Karpas-422 (cell line): Measurements from ENCODE around the gene ACBD4. TPM values are rescaled to one million over a fixed set of nuclear protein-coding genes. Genes with fewer than 3 reads are reported as not detected.

Experiments used
- DNase-seq: peaks from one replicate; pipeline ENCODE4 v3.0.0-alpha.2; 2015
- H2AFZ ChIP-seq: fragments of 200-600 bp; sonication (generic); 2 replicates; pipeline ENCODE4 v1.6.1; 2014; ENCODE audit warnings: antibody characterized with exemption, low read length, mixed read lengths
- H3K27ac ChIP-seq: fragments of 200-600 bp; sonication (generic); 2 replicates; pipeline ENCODE4 v1.5.1; 2014; ENCODE audit warnings: mild to moderate bottlenecking, low read length, moderate library complexity
- H3K27me3 ChIP-seq: fragments of 200-600 bp; sonication (generic); 2 replicates; pipeline ENCODE4 v1.6.1; 2014; ENCODE audit warnings: low read length, mixed read lengths
- H3K36me3 ChIP-seq: fragments of 200-600 bp; sonication (generic); 2 replicates; pipeline ENCODE4 v1.6.1; 2014; ENCODE audit warnings: low read length, mixed read lengths; ENCODE audit not compliant: insufficient read depth
- H3K4me1 ChIP-seq: fragments of 200-600 bp; sonication (generic); 2 replicates; pipeline ENCODE4 v1.6.1; 2014; ENCODE audit warnings: mild to moderate bottlenecking, low read length, mixed read lengths
- H3K4me2 ChIP-seq: fragments of 200-600 bp; sonication (generic); 2 replicates; pipeline ENCODE4 v1.6.1; 2014; ENCODE audit warnings: low read length, low read depth, mild to moderate bottlenecking; ENCODE audit not compliant: poor library complexity, severe bottlenecking
- H3K4me3 ChIP-seq: fragments of 200-600 bp; sonication (generic); 2 replicates; pipeline ENCODE4 v1.5.1; 2014; ENCODE audit warnings: mild to moderate bottlenecking, antibody characterized with exemption, low read length, mixed read lengths
- H3K79me2 ChIP-seq: fragments of 200-600 bp; sonication (generic); 2 replicates; pipeline ENCODE4 v1.6.1; 2014; ENCODE audit warnings: mild to moderate bottlenecking, low read length, mixed read lengths
- H3K9ac ChIP-seq: fragments of 200-600 bp; sonication (generic); 2 replicates; pipeline ENCODE4 v1.6.0; 2014; ENCODE audit warnings: low read length
- H3K9me2 ChIP-seq: fragments of 200-600 bp; sonication (generic), shearing (Covaris generic); replicated peaks from 2 replicates; pipeline ENCODE4 v1.6.0; 2014; ENCODE audit warnings: mild to moderate bottlenecking, low read length, moderate library complexity; ENCODE audit not compliant: insufficient read depth
- H3K9me3 ChIP-seq: fragments of 300-700, 200-600 bp; sonication (generic); 2 replicates; pipeline ENCODE4 v1.6.1; 2014; ENCODE audit warnings: low read length, mixed read lengths
- H4K20me1 ChIP-seq: fragments of 200-600 bp; sonication (generic); 2 replicates; pipeline ENCODE4 v1.6.1; 2014; ENCODE audit warnings: mild to moderate bottlenecking, antibody characterized with exemption, low read length, low read depth; ENCODE audit not compliant: insufficient read depth
- total RNA-seq: library from RNA; depleted of rRNA; stranded (reverse); fragments of >200 nt; shearing (Covaris generic); gene quantifications from 2 replicates; pipeline ENCODE4 v1.2.3, GENCODE V29; 2014; ENCODE audit warnings: low replicate concordance

ACBD4 gene
- total RNA-seq, 1 experiment from 2014 or later = 13.4 TPM

DNA sequence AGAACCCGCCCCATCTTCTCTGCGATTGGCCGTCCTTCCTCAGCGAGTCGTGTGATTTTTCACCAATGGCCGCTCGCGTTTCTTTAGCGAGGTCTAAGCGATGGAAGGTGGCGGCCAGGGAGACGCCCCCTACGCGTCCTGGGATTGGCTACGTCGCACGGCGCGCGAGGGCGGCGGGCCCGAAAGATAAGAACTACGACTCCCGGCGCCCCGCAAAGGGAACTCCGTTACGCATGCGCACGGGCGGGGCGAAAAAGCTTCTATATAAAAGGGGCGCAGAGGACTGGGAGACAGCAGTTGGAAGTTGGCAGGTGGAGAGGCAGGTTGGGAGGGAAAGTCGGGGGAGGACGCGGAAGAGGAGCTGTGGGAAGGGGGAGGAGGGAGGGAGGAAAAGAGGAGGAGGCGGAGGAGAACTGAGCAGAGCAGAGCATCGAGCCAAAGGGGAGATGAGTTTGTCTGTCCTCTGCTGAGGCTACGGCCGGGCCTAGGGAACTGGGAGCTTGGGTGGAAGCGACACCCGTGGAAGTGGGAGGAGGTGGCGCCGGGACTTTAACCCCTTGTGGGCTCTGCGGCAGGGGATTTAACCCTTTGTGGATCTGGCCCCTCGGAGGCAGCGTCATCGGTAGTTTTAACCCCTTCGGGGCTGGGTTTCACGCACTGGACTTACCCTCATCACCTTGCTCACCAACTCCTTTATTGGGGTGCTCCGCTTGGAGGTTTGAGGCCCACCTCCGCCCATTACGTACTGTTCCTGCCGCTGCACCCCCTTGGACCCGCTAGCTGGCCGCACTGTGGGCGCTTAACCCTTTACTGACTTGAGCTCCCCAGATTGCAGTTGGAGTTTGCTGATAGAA, 12.9 kb downstream of the ACBD4 start, which contains the start of gene HEXIM1:
TSS of gene HEXIM1 (plus strand) at position 293 of the 854 bp plus-strand sequence. CDS start 716 bp downstream, outside the sequence.
- peaks cover 28% of the 10 kb centered on the region; the same call in 1 of the 2 replicates for H4K20me1 ChIP-seq
- H3K36me3 ChIP-seq = no peaks in the 10 kb centered on the region
- no peaks in the 10 kb centered on the region for H3K9me3 ChIP-seq
- H3K9me2 ChIP-seq = no peaks in the 10 kb centered on the region
- H3K27me3 ChIP-seq = no peaks in the 10 kb centered on the region
- no peaks in the 10 kb centered on the region for H3K79me2 ChIP-seq
- H3K4me3 ChIP-seq = peak within 1 kb of the TSS; percentile 75
- peak within 1 kb of the TSS; percentile 73 for H2AFZ ChIP-seq
- peak within 1 kb of the TSS; percentile 93 for H3K27ac ChIP-seq
- peak within 1 kb of the TSS; percentile 81 for H3K9ac ChIP-seq
- DNase-seq = peak; percentile 100
- H3K4me2 ChIP-seq = peak within 1 kb of the TSS; percentile 92
- peaks cover 42% of the 10 kb centered on the region for H3K4me1 ChIP-seq

DNA sequence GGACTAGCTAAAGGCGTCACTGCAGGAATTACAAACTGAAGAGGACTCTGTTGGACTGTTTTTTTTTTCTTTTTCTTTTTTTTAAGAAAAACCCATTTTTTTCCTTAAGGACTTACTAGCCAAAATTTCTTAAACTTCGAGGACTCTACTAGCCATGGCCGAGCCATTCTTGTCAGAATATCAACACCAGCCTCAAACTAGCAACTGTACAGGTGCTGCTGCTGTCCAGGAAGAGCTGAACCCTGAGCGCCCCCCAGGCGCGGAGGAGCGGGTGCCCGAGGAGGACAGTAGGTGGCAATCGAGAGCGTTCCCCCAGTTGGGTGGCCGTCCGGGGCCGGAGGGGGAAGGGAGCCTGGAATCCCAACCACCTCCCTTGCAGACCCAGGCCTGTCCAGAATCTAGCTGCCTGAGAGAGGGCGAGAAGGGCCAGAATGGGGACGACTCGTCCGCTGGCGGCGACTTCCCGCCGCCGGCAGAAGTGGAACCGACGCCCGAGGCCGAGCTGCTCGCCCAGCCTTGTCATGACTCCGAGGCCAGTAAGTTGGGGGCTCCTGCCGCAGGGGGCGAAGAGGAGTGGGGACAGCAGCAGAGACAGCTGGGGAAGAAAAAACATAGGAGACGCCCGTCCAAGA, 13.7 kb downstream of the ACBD4 start:
- Histone ChIP-seq H2AFZ (no peak overlapping the region), H3K79me2 (no peaks in the 10 kb centered on the region), H3K27ac (no peak overlapping the region), H3K27me3 (no peaks in the 10 kb centered on the region), H3K4me1 (peaks cover 42% of the 10 kb centered on the region), H3K4me3 (peak overlapping the region; percentile 71), H3K4me2 (peak overlapping the region; percentile 92), H3K36me3 (no peaks in the 10 kb centered on the region), H3K9ac (peak overlapping the region; percentile 68), H3K9me2 (no peaks in the 10 kb centered on the region), H4K20me1 (peaks cover 28% of the 10 kb centered on the region; the same call in 1 of the 2 replicates), H3K9me3 (no peaks in the 10 kb centered on the region)
- DNase-seq = peak; percentile 85

DNA sequence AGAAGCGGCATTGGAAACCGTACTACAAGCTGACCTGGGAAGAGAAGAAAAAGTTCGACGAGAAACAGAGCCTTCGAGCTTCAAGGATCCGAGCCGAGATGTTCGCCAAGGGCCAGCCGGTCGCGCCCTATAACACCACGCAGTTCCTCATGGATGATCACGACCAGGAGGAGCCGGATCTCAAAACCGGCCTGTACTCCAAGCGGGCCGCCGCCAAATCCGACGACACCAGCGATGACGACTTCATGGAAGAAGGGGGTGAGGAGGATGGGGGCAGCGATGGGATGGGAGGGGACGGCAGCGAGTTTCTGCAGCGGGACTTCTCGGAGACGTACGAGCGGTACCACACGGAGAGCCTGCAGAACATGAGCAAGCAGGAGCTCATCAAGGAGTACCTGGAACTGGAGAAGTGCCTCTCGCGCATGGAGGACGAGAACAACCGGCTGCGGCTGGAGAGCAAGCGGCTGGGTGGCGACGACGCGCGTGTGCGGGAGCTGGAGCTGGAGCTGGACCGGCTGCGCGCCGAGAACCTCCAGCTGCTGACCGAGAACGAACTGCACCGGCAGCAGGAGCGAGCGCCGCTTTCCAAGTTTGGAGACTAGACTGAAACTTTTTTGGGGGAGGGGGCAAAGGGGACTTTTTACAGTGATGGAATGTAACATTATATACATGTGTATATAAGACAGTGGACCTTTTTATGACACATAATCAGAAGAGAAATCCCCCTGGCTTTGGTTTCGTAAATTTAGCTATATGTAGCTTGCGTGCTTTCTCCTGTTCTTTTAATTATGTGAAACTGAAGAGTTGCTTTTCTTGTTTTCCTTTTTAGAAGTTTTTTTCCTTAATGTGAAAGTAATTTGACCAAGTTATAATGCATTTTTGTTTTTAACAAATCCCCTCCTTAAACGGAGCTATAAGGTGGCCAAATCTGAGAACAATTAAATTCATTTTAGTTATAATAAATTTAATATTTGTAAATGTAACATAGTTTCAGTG, 14.5 kb downstream of the ACBD4 start:
- Histone ChIP-seq H3K27me3 (no peaks in the 10 kb centered on the region), H3K79me2 (no peaks in the 10 kb centered on the region), H3K36me3 (no peaks in the 10 kb centered on the region), H3K9me2 (no peaks in the 10 kb centered on the region), H4K20me1 (peaks cover 28% of the 10 kb centered on the region; the same call in 1 of the 2 replicates), H3K4me2 (peak overlapping the region; percentile 92), H3K4me3 (peak overlapping the region; percentile 71), H3K27ac (no peak overlapping the region), H2AFZ (no peak overlapping the region), H3K9me3 (no peaks in the 10 kb centered on the region), H3K4me1 (peaks cover 42% of the 10 kb centered on the region), H3K9ac (peak overlapping the region; percentile 68)
- peak; percentile 58 for DNase-seq

DNA sequence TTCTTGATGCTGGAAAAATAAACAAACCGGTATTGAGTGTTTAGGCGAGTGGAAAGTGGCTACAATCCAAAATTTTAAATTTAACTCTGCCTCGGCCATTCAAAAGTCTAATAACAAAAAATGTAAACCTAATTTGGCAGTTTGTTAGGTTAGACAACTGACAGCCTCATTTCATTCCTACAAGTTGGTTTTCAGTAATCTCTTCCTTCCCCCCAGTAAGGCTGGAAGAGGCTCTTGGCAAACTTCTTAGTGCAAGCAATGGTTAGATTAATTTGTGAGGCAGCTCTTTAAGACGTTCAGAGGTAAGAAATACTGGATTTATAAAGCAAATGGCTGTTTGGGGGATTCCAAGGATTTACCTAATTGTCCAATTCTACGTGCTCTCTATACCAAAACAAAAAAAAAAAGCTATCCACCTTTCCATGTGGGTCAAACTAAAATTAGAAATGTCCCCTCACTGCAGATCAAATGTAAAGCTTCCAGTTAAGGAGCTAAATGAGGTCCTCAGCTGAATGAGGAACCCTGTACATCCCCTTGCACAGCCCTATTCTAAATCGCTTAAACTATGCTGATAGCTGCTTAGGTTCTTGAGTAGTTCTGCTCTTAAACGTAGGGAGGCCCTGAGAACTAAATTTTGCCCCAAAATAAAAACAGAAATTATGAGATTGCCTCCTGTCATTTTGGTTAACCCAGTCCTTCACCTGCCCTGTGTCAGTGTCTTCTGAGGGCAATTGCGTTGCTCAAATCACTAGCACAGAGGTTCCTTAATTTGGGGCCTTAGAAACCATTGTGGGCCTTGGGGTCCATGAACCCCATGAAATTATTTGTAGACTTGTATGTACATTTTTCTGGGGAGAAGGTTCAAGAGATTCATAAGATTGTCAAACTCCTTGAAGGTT, 15.7 kb downstream of the ACBD4 start:
- Histone ChIP-seq H3K36me3 (no peaks in the 10 kb centered on the region), H3K4me2 (peak overlapping the region; percentile 92), H3K27me3 (no peaks in the 10 kb centered on the region), H3K4me3 (no peak overlapping the region), H3K27ac (no peak overlapping the region), H3K79me2 (no peaks in the 10 kb centered on the region), H3K9ac (no peak overlapping the region), H4K20me1 (peaks cover 28% of the 10 kb centered on the region; the same call in 1 of the 2 replicates), H3K9me3 (no peaks in the 10 kb centered on the region), H3K9me2 (no peaks in the 10 kb centered on the region), H2AFZ (no peak overlapping the region), H3K4me1 (peaks cover 42% of the 10 kb centered on the region)
- peak; percentile 44 for DNase-seq

DNA sequence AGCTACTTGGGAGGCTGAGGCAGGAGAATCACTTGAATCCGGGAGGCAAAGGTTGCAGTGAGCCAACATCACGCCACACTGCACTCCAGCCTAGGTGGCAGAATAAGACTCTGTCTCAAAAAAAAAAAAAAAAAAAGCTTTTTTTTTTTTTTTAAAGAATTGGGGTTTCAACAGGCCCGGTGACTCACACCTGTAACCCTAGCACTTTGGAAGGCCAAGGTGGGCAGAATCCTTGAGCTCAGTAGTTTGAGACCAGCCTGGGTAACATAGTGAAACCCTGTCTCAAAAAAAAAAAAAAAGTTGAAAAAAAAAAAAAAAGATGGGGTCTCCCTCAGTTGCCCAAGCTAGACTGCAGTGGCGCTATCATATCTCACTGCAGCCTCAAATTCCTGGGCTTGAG, 19.5 kb downstream of the ACBD4 start:
- H2AFZ ChIP-seq = no peak overlapping the region
- H3K4me3 ChIP-seq = no peak overlapping the region
- H3K9ac ChIP-seq = no peak overlapping the region
- H3K79me2 ChIP-seq = peaks cover 3% of the 10 kb centered on the region
- no peak overlapping the region for H3K4me2 ChIP-seq
- H3K27ac ChIP-seq = no peak overlapping the region
- peak; percentile 39 for DNase-seq
- H3K36me3 ChIP-seq = peaks cover 6% of the 10 kb centered on the region; the same call in 1 of the 2 replicates
- H4K20me1 ChIP-seq = peaks cover 31% of the 10 kb centered on the region
- H3K9me3 ChIP-seq = no peaks in the 10 kb centered on the region
- no peaks in the 10 kb centered on the region for H3K27me3 ChIP-seq
- H3K4me1 ChIP-seq = peaks cover 17% of the 10 kb centered on the region
- H3K9me2 ChIP-seq = no peaks in the 10 kb centered on the region

DNA sequence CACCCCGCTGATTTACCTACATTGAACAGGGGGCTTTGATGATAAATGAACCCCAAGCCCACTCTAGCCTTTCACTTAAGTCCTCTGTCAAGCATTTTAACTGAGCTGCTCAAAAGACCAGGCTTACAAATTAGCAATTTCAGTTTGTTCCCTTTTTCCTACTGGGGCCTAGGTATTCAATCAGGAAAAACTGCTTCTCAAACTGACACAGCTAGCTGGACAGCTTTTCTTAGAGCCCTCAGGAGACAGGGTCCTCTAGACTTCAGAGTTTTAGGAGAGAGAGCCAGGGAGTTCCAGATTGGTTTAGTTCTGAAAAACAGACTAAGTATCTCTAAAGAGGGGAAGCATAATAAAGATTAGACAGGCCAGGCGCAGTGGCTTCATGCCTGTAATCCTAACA, 20.0 kb downstream of the ACBD4 start:
- Histone ChIP-seq H3K9me2 (no peaks in the 10 kb centered on the region), H3K79me2 (peaks cover 8% of the 10 kb centered on the region), H3K27me3 (no peaks in the 10 kb centered on the region), H3K36me3 (peaks cover 6% of the 10 kb centered on the region; the same call in 1 of the 2 replicates), H3K27ac (no peak overlapping the region), H3K4me3 (no peak overlapping the region), H2AFZ (no peak overlapping the region), H4K20me1 (peaks cover 32% of the 10 kb centered on the region), H3K4me2 (no peak overlapping the region), H3K4me1 (peaks cover 17% of the 10 kb centered on the region), H3K9ac (no peak overlapping the region), H3K9me3 (no peaks in the 10 kb centered on the region)
- DNase-seq = no peak

DNA sequence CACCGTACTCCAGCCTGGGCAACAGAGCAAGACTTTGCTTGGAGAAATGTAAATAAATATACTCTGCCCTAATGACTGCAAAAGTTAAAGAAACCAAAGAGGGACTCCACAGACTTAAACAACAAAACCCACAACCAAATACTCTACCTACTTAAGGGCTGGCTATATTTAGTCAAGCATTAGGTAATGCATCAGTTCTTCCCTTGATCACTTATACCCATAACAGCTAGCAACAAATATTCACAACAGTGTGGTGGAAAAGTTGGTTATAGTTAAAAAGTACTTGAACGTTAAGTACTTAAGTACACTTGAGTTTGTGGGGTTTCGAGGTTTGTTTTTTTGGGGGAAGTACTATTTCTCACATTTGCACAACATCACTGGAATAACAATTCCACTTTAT, 20.8 kb downstream of the ACBD4 start:
- Histone ChIP-seq H4K20me1 (peaks cover 25% of the 10 kb centered on the region), H3K79me2 (peaks cover 13% of the 10 kb centered on the region), H3K27ac (no peak overlapping the region), H3K9me3 (no peaks in the 10 kb centered on the region), H3K4me1 (peaks cover 13% of the 10 kb centered on the region), H2AFZ (no peak overlapping the region), H3K36me3 (peaks cover 6% of the 10 kb centered on the region; the same call in 1 of the 2 replicates), H3K9me2 (no peaks in the 10 kb centered on the region), H3K9ac (no peak overlapping the region), H3K4me3 (no peak overlapping the region), H3K27me3 (no peaks in the 10 kb centered on the region), H3K4me2 (no peak overlapping the region)
- no peak for DNase-seq
